ENCODE data around the gene ITPKC.

ITPKC gene

GRCh38 chr19:40690693-40691420 lies 26.1 kb upstream of the ITPKC start:
- peak; percentile 89 for DNase-seq

GRCh38 chr19:40691421-40692211 lies 25.3 kb upstream of the ITPKC start:
- no peak for DNase-seq

- DNase-seq: no peak
These were observed 24.7 kb upstream of the ITPKC start for GRCh38 chr19:40692212-40692551.

GRCh38 chr19:40693150-40693788 lies 23.6 kb upstream of the ITPKC start:
- no peak for DNase-seq

- DNase-seq: no peak
These were observed 23.0 kb upstream of the ITPKC start for GRCh38 chr19:40693896-40694295.

GRCh38 chr19:40695881-40696280 lies 21.0 kb upstream of the ITPKC start:
- DNase-seq: no peak

GRCh38 chr19:40697007-40697406 lies 19.9 kb upstream of the ITPKC start:
- no peak for DNase-seq

GRCh38 chr19:40700083-40700482 lies 16.8 kb upstream of the ITPKC start:
- DNase-seq: no peak

- DNase-seq: no peak
These were observed 15.2 kb upstream of the ITPKC start for GRCh38 chr19:40701758-40702157.

GRCh38 chr19:40702337-40703012 lies 14.4 kb upstream of the ITPKC start:
- DNase-seq: no peak

GRCh38 chr19:40703029-40703755 lies 13.7 kb upstream of the ITPKC start:
- no peak for DNase-seq

- DNase-seq: no peak
These were observed 12.2 kb upstream of the ITPKC start for GRCh38 chr19:40704491-40705361.

- no peak for DNase-seq
These were observed 11.6 kb upstream of the ITPKC start for GRCh38 chr19:40705362-40705651.

- DNase-seq: no peak
These were observed 10.8 kb upstream of the ITPKC start for GRCh38 chr19:40705950-40706619.

- DNase-seq: no peak
These were observed 9.3 kb upstream of the ITPKC start for GRCh38 chr19:40707615-40708014.

GRCh38 chr19:40709817-40710216 lies 7.1 kb upstream of the ITPKC start:
- no peak for DNase-seq

- DNase-seq: no peak
These were observed 3.0 kb upstream of the ITPKC start for GRCh38 chr19:40713939-40714338.

GRCh38 chr19:40714441-40715299 lies 2.2 kb upstream of the ITPKC start:
- peak; percentile 88 for DNase-seq

- peak; percentile 78 for DNase-seq
These were observed 856 bp upstream of the ITPKC start for GRCh38 chr19:40716031-40716481.

- no peak for DNase-seq
These were observed 490 bp downstream of the ITPKC start for GRCh38 chr19:40717325-40717879.

All from HCEC 1CT (cell line).